ENCODE results near the gene FPGS.
A peak's percentile ranks its signal among the peaks of the same experiment; 100 is the strongest.
"Not testable (repeated sequence)": the region's sequence is repeated elsewhere in the genome, so short reads cannot be mapped to it uniquely, and the experiment has no call there.

FPGS gene

DNA sequence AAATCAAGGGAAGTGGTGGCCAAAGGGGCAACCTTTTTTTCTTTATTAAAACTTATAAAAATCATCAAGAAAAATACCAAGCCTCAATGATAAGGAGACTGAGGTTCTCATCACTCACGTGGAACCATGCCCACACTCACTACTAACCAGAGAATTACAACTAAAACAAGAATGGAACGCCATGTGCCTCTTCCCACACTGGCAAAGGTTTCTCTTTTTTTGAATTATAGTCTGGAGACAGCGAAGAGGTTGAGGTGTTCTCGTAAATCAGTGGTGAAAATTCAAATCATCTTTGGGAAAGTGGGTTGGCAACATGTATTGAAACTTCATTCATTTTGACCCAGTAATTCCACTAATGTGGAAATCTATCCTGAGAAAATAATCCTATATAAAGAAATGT lies 19.4 kb downstream of the FPGS start:
- DNase-seq = peak in 16 of 42 donors; percentile 18 to 75 (median 46)
- intact Hi-C loops (cut with DNase I) = no loop called here

DNA sequence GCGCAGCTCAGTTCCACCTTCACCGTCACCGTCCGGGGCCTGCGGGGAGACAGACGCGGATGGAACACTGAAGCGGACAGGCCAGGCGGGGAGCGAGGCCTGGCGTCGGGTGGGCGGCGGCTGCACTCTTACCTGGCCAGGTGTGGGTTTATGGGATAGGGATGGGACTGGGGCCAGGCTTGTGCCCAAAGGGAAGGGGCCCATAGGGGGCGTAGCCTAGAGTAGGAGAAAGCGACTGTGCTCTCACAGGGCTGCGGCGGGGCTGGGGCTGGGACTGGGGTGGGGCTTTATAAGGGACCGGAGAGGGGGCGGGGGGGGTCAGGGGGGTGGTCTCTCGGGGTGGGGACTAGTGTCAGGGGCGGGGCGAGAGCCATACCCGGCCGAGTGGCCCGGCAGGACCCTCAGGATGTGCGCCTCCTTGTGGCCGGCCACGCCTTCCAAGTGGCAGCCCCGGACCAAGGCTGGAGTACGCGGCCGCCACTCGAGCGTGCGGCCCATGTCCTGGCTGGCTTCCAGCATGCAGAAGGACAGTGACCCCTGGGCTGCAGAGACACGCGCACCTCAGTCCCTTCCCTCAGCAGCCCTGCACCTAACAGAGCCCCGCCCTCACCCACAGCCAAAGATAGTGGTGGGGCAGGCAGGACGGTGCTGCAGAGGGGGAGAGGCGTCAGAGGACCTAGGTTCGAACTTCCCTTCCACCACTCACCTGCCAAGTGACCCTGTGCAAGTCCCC lies 22.8 kb downstream of the FPGS start:
- intact Hi-C loops (cut with DNase I) = no loop called here
- DNase-seq = peak in 30 of 42 donors; percentile 19 to 77 (median 46)

DNA sequence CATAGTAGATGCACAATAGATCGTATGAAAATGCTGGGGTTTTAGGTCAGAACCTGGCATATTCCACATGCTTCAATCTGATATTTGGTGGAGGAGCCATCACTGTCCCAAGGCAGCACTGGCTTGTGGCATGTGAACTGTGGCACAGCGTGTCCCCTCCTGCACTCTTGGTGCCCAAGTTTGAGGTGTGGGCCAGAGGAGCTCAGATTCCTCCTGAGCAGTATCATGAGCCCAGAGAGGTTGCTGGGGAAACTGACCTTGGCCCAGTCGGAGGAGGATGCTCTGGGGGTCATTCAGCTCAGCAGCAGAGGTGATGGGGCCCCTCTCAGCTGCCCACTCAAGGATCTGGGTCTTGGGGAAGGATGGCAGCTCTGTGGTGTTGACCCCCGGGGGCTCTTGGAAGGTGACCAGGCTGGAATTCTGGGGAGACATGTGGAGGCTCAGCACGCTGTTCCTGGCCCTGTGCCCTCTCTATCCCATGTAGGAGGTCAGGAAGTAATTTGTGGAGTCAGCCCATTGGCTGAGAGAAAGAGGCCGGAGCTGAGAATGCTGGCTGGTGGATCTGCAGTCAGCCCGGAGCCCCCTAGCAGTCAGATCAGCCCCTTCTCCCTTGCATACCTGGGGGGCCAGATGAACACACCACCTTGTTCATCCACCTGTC lies 23.7 kb downstream of the FPGS start:
- intact Hi-C loops (cut with DNase I) = no loop called here
- DNase-seq = no peak

DNA sequence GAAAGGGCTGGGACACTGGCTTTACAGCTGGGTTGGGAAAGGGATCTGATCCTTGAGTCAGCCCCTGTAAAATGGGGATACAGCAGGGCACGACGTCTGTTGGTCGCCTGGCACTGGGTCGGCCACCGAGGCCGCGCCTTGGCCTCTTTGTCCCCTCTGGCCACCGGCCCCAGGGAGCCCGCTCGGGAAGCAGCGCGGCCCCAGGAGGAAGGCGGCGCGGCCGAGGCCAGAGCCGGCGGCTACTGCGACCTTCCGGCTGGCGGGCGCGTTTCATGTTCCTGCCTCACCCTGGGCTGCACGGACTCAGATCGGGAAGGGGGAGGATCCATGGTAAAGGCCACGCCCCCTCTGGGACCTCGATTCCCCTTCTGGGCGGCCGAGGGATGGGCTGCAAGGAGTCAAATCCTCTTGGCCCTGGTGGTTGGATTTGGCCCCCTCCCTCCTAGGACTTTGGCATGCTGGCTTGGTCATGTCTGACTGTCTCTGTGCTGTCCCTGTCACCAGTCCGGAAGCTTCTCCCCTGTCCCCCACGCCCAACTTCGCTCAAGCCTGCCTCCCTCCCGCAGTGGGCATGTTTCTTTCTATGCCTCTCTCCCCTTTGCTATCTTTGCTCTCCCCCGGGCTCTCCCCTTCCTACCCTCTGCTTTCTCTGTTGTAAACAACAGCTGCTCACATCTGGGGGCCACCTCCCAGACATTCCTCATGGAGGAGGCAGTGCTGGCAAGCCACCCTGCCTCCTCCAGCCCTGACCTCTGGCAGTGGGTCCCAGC lies 25.8 kb downstream of the FPGS start:
- DNase-seq = peak in 40 of 42 donors; percentile 20 to 77 (median 48)
- intact Hi-C loops (cut with DNase I) = no loop called here

DNA sequence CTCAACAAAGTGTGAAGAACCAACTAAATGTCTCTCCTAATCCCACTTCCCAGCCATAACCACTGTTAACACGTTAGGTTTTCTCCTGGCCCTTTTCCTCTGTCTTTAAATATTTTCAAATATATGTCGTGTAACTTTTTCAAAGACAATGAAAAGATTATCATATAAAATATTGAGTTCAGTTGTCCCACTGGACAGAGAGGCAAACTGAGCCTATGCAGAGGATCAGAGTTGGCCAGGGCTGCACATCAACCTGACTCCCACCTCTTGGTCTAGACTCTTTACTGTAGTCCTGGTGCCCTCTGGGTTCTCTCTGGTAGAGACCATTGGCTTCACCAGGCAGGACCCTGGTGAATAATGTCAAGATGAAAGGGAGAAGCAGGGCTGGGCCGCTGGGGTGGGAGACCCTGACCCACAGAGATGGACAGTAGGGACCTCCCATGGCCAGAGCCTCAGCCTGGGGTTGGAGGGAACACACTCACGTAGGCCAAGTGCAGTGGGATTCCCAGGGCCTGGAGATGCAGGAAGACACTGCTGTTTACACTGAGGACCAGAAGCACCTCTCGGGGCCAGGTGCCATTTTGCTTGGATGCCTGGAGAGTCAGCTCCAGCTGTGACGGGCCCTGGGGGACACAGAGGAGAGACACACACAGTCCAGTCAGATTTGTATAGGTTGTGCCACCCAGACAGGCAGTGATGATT lies 26.7 kb downstream of the FPGS start:
- intact Hi-C loops (cut with DNase I) = no loop called here

DNA sequence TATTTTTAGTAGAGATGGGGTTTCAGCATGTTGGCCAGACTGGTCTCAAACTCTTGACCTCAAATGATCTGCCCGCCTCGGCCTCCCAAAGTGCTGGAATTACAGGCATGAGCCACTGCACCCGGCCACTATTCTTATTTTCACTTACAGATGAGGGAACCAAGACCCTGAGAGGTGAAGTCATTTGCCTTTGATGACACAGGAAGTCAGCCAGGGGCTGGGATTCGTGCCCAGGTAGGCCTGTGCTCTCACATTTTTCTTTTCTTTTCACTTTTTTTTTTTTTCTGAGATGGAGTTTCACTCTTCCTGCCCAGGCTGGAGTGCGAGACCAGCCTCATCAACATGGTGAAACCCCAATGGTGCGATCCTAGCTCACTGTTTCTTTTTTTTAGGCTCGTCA lies 29.6 kb downstream of the FPGS start:
- intact Hi-C loops (cut with DNase I) = no loop called here
- DNase-seq = no peak

More for the DNA sequence above, 26.7 kb downstream of the FPGS start:
- DNase-seq = no peak

DNA sequence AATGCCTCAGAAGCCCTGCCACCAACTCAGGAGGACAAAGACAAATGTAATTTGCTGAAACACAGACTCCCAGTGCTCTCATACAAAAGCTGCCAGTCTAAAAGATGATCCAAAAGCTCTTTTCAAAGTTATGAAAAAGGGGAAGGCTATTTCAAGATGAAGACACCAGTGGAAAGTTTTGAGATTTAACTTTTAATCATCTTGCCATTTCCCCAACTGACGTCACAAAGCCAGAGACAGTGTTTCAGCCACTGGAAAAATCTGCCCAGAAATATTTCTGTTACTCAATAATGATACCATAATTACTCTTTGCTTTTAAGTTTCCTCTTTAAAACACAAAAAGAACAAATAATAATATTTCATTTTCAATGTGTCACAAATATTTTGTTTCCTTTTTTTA lies 30.9 kb downstream of the FPGS start:
- no peak for DNase-seq
- intact Hi-C loops (cut with DNase I) = no loop called here

DNA sequence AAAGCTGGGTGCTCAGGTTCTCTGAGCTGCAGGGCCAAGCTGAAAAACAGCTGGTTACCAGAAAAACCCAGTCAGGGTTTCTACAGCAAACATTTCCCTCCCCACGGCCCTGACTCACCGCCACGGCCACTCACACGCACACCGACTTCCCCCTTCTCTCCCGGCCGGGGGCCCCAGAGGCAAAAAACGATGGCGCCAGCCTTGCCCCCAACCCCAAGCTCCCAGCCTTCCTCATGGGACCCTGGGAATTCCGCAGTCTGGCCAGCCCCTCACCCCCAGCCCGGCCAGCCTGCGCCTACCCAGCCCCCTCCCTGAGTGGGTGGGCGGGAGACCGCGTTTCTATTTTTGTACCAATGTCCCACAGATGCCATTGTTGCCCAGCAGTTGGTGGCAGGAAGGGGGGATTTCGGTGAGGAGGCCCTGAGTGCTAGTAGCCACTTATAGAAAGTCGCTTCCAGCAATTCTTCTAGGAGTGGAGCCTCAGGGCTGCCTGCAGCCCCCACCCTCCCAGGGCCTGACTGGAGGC lies 33.4 kb downstream of the FPGS start:
- peak in 4 of 42 donors; percentile 11 to 30 (median 18) for DNase-seq
- intact Hi-C loops (cut with DNase I) = no loop called here

DNA sequence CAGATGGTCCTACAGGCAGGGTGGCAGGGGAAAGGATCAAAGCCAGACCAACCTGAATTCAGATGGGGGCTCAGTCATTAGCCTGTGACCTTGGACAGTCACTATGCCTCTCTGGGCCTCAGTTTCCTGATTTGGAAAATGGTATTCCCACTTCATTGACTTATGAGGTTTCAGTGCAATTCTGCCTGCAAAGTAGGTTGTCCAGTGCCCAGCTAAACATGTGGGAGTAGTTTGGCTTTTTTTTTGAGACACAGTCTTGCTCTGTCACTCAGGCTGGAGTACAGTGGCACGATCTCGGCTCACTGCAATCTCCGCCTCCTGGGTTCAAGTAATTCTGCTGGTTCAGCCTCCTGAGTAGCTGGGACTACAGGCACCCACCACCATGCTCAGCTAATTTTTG lies 33.9 kb downstream of the FPGS start:
- DNase-seq; intact Hi-C loops (cut with DNase I): not testable (repeated sequence)

DNA sequence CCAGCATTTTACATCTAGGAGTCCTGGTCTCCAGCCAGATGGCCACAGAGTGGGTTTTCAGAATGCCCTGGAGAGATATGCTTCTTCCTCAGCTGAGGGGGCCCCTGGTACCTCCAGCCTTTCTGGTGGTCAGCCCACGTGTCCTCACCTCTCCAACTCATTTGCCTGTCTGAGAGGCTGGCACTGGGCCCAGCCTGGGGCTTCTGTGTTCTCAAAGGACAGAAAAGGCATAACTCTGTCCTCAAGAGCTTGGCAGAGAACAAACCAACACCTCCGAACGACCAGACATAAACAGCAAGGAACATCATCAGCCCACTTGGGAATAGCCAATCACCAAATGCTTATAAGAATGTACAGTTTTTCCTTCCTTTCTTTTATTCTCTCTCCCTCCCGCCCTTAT lies 34.7 kb downstream of the FPGS start:
- intact Hi-C loops (cut with DNase I) = no loop called here
- DNase-seq = no peak

DNA sequence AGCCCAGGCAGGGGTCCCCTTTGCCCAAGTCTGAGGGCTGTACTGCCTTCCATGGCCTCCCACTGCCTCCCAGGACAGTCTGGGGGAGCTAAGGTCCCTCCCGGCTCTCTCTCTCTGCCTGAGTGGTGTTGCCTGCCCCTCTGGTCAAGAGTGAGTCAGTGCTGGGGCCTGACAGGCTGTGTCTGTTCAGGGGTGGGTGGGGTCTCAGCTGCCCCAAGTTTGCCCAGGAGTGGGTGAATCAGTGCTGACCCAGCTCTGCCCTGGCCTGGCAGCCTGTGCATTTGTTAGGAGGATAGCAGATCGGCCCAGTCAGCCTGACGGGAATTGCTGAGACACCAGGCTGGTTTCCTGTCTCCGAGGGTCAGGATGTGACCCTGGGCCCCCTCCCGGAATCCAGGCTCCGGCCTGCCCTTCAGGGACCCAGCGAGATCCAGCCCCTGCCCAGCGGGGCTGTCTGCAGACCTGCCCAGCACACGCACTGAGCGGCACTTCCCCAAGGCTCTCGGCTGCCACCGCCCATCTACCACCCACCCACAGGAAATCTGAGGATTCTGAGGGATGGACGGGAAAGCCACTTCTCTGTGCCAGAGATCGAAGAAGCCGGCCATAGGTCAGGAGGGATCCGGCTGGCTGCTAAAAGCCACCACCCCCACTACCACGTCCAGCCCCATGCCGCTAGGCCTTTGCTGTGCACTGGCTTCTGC lies 35.8 kb downstream of the FPGS start:
- peak in 8 of 42 donors; percentile 12 to 48 (median 26) for DNase-seq
- intact Hi-C loops (cut with DNase I) = no loop called here

DNA sequence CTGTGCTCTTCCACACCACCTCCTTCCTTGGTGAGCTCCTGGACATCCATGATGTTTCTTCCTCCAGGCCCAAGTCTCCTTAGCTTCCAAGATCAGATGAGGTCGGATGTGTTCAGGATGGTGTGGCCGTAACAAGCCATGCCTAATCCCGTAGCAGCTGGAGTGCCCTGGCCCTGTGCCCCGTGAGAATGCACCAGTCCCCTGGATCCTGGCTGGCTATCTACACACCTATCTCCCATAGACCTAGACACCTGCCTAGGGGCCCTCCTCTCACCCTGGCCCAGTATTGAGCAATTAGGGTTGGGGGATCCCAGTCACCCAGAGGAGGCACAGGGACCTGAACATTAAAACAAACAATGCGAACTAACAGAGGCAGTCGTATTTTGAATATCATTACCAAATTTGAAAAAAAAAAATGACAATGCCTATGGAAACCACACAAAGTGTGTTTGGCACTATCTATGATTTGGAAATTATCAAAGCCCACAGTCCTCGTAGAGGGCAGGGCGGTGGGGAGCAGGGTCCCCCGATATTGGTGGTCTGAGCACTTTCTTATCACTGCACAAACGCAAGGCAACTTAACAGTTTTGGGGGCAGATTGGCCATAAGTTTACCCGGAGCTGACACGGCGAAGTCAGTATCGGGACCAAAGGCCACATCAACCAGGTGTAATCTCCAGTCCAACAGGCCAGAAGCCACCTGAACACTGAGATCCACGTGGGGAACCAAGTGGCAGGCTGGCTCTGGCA lies 38.6 kb downstream of the FPGS start:
- DNase-seq = no peak
- intact Hi-C loops (cut with DNase I) = no loop called here

DNA sequence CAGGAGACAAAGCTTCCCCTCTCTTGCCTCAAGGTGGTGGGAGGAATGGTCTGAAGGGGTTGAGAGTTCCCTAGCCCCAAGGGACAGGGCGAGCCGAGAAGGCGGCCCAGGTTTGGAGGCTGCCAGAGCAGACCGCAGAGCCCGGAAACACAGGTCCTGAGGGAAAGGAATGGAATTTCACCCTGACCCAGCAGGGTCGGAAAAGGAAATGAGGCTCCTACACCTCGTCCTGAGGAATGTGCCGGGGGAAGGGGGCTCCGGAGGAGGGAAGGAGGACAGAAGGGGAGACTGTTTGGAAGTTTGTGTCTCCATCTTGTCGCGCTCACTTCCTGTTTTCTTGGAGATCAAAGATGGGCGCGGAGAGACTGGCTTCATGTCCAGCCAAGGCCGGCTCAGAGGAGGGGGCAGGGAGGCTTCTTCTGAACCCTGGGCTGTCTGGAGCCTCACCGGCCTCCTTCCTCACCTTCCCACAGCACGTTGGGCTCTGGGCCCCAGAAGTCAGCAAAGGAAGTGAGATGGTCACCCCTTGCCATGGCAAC lies 42.2 kb downstream of the FPGS start:
- DNase-seq = no peak
- intact Hi-C loops (cut with DNase I) = no loop called here

DNA sequence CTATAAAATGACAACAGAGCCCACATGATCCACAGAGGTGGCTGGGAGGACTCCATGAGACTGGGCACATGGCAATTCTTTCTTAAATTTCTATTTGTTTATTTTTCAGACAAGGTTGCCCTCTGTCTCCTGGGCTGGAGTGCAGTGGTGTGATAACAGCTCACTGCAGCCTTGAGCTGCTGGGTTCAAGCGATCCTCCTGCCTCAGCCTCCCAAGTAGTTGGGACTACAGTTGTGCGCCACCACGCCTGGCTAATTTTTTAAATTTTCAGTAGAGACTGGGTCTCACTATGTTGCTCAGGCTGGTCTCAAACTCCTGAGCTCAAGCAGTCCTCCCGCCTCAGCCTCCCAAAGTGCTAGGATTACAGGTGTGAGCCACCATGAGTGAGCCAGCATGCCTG lies 42.9 kb downstream of the FPGS start:
- intact Hi-C loops (cut with DNase I); DNase-seq: not testable (repeated sequence)

DNA sequence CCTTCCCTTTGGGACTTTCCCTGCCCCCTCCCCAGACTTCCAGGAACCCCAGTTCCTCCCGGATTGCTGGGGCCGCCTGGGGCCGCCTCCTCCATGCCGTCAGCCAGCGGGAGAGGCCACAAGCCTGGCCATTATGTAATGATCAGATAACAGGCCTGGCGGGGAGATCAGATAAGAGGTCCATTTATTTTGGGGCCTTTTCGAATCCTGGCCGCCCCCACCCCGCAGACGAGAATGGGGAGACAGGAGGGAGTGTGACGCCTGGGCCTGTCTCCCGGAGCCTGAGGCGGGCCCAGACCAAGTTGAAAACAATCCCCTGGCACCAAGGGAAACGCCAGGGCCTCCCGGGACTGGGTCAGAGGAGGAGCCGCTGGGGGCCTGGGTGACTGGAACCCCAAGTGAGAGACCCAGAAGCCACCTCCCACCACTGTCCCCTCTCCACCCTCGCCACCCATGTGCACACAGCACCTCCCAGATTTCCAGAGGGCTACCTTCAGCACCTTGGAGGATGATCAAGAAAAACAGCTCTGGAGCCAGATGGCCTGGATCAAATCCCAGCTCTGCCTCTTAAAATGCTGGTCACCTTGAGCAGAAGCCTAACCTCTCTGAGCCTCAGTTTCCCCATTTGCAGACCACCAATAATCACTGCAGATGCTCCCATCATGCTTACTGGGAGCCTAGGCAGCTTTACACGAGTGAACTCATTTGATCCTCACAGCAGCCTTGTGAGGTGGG lies 43.9 kb downstream of the FPGS start:
- intact Hi-C loops (cut with DNase I) = no loop called here
- no peak for DNase-seq

DNA sequence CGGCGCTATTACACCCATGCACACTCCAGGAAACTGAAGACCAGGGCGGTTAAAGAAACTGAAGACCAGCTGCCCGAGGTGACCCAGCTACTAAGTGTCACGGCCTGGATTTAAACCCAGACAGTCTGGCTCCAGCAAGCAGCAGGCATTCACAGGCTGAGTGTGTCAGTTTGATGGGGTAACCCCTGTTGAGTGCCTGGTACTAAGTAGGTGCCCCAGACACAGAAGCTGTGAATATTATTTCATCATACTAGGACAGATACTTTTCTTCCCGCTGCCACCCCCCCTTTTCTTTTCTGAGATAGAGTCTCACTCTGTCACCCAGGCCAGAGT lies 44.5 kb downstream of the FPGS start:
- no peak for DNase-seq
- intact Hi-C loops (cut with DNase I) = no loop called here
